ENCODE measurements around the gene SESTD1.

SESTD1 gene

GRCh38 chr2:179263015-179263414, 1.6 kb downstream of the SESTD1 start:
- Histone ChIP-seq H3K9ac (ENCODE audit: low read length) (peak overlapping the region; percentile 73), H3K27me3 (ENCODE audit: control insufficient read depth, insufficient read depth, low read length) (no peaks in the 10 kb centered on the region), H3K4me3 (ENCODE audit: low read length) (peak overlapping the region; percentile 40), H3K9me3 (ENCODE audit: control insufficient read depth, low read length) (no peaks in the 10 kb centered on the region), H3K4me1 (ENCODE audit: control insufficient read depth, insufficient read depth, low read length) (peaks cover 6% of the 10 kb centered on the region), H3K36me3 (ENCODE audit: control insufficient read depth, insufficient read depth, low read length) (no peaks in the 10 kb centered on the region)

GRCh38 chr2:179262077-179262660, 2.5 kb downstream of the SESTD1 start:
- no peak overlapping the region for H3K9ac ChIP-seq (ENCODE audit: low read length)
- H3K4me1 ChIP-seq (ENCODE audit: control insufficient read depth, insufficient read depth, low read length), result peaks cover 6% of the 10 kb centered on the region
- no peaks in the 10 kb centered on the region for H3K9me3 ChIP-seq (ENCODE audit: control insufficient read depth, low read length)
- no peaks in the 10 kb centered on the region for H3K27me3 ChIP-seq (ENCODE audit: control insufficient read depth, insufficient read depth, low read length)
- no peaks in the 10 kb centered on the region for H3K36me3 ChIP-seq (ENCODE audit: control insufficient read depth, insufficient read depth, low read length)
- H3K4me3 ChIP-seq (ENCODE audit: low read length), result no peak overlapping the region

GRCh38 chr2:179261151-179261825, 3.3 kb downstream of the SESTD1 start:
- peaks cover 6% of the 10 kb centered on the region for H3K4me1 ChIP-seq (ENCODE audit: control insufficient read depth, insufficient read depth, low read length)
- no peaks in the 10 kb centered on the region for H3K9me3 ChIP-seq (ENCODE audit: control insufficient read depth, low read length)
- H3K9ac ChIP-seq (ENCODE audit: low read length), result no peak overlapping the region
- no peak overlapping the region for H3K4me3 ChIP-seq (ENCODE audit: low read length)
- H3K27me3 ChIP-seq (ENCODE audit: control insufficient read depth, insufficient read depth, low read length), result no peaks in the 10 kb centered on the region
- H3K36me3 ChIP-seq (ENCODE audit: control insufficient read depth, insufficient read depth, low read length), result no peaks in the 10 kb centered on the region

GRCh38 chr2:179260224-179260623, 4.4 kb downstream of the SESTD1 start:
- no peaks in the 10 kb centered on the region for H3K9me3 ChIP-seq (ENCODE audit: control insufficient read depth, low read length)

GRCh38 chr2:179255129-179255528, 9.5 kb downstream of the SESTD1 start:
- Histone ChIP-seq H3K9me3 (ENCODE audit: control insufficient read depth, low read length) (no peaks in the 10 kb centered on the region), H3K9ac (ENCODE audit: low read length) (no peak overlapping the region), H3K36me3 (ENCODE audit: control insufficient read depth, insufficient read depth, low read length) (no peaks in the 10 kb centered on the region), H3K27me3 (ENCODE audit: control insufficient read depth, insufficient read depth, low read length) (no peaks in the 10 kb centered on the region), H3K4me3 (ENCODE audit: low read length) (no peak overlapping the region), H3K4me1 (ENCODE audit: control insufficient read depth, insufficient read depth, low read length) (no peaks in the 10 kb centered on the region)

More at GRCh38 chr2:179260224-179260623, 4.4 kb downstream of the SESTD1 start:
- no peaks in the 10 kb centered on the region for H3K36me3 ChIP-seq (ENCODE audit: control insufficient read depth, insufficient read depth, low read length)
- no peak overlapping the region for H3K4me3 ChIP-seq (ENCODE audit: low read length)
- H3K27me3 ChIP-seq (ENCODE audit: control insufficient read depth, insufficient read depth, low read length), result no peaks in the 10 kb centered on the region
- H3K9ac ChIP-seq (ENCODE audit: low read length), result no peak overlapping the region
- peaks cover 5% of the 10 kb centered on the region for H3K4me1 ChIP-seq (ENCODE audit: control insufficient read depth, insufficient read depth, low read length)

- Histone ChIP-seq H3K27me3 (ENCODE audit: control insufficient read depth, insufficient read depth, low read length) (no peaks in the 10 kb centered on the region), H3K4me1 (ENCODE audit: control insufficient read depth, insufficient read depth, low read length) (no peaks in the 10 kb centered on the region), H3K4me3 (ENCODE audit: low read length) (no peak overlapping the region), H3K36me3 (ENCODE audit: control insufficient read depth, insufficient read depth, low read length) (no peaks in the 10 kb centered on the region), H3K9me3 (ENCODE audit: control insufficient read depth, low read length) (no peaks in the 10 kb centered on the region), H3K9ac (ENCODE audit: low read length) (no peak overlapping the region)
These were observed 11.4 kb downstream of the SESTD1 start for GRCh38 chr2:179253226-179253625.

GRCh38 chr2:179252423-179252822, 12.2 kb downstream of the SESTD1 start:
- H3K4me3 ChIP-seq (ENCODE audit: low read length), result no peak overlapping the region
- H3K9me3 ChIP-seq (ENCODE audit: control insufficient read depth, low read length), result no peaks in the 10 kb centered on the region
- no peaks in the 10 kb centered on the region for H3K36me3 ChIP-seq (ENCODE audit: control insufficient read depth, insufficient read depth, low read length)
- H3K4me1 ChIP-seq (ENCODE audit: control insufficient read depth, insufficient read depth, low read length), result peaks cover 3% of the 10 kb centered on the region
- no peak overlapping the region for H3K9ac ChIP-seq (ENCODE audit: low read length)
- no peaks in the 10 kb centered on the region for H3K27me3 ChIP-seq (ENCODE audit: control insufficient read depth, insufficient read depth, low read length)

GRCh38 chr2:179251870-179252269, 12.8 kb downstream of the SESTD1 start:
- peaks cover 4% of the 10 kb centered on the region for H3K4me1 ChIP-seq (ENCODE audit: control insufficient read depth, insufficient read depth, low read length)
- no peak overlapping the region for H3K9ac ChIP-seq (ENCODE audit: low read length)

GRCh38 chr2:179250848-179251504, 13.7 kb downstream of the SESTD1 start:
- Histone ChIP-seq H3K4me3 (ENCODE audit: low read length) (no peak overlapping the region), H3K27me3 (ENCODE audit: control insufficient read depth, insufficient read depth, low read length) (no peaks in the 10 kb centered on the region), H3K4me1 (ENCODE audit: control insufficient read depth, insufficient read depth, low read length) (peaks cover 4% of the 10 kb centered on the region), H3K36me3 (ENCODE audit: control insufficient read depth, insufficient read depth, low read length) (no peaks in the 10 kb centered on the region), H3K9ac (ENCODE audit: low read length) (no peak overlapping the region), H3K9me3 (ENCODE audit: control insufficient read depth, low read length) (no peaks in the 10 kb centered on the region)

More at GRCh38 chr2:179251870-179252269, 12.8 kb downstream of the SESTD1 start:
- H3K4me3 ChIP-seq (ENCODE audit: low read length), result no peak overlapping the region
- no peaks in the 10 kb centered on the region for H3K9me3 ChIP-seq (ENCODE audit: control insufficient read depth, low read length)
- no peaks in the 10 kb centered on the region for H3K36me3 ChIP-seq (ENCODE audit: control insufficient read depth, insufficient read depth, low read length)
- no peaks in the 10 kb centered on the region for H3K27me3 ChIP-seq (ENCODE audit: control insufficient read depth, insufficient read depth, low read length)

- H3K9me3 ChIP-seq (ENCODE audit: control insufficient read depth, low read length), result no peaks in the 10 kb centered on the region
- H3K9ac ChIP-seq (ENCODE audit: low read length), result no peak overlapping the region
- no peaks in the 10 kb centered on the region for H3K36me3 ChIP-seq (ENCODE audit: control insufficient read depth, insufficient read depth, low read length)
- H3K27me3 ChIP-seq (ENCODE audit: control insufficient read depth, insufficient read depth, low read length), result no peaks in the 10 kb centered on the region
- H3K4me1 ChIP-seq (ENCODE audit: control insufficient read depth, insufficient read depth, low read length), result peaks cover 4% of the 10 kb centered on the region
- H3K4me3 ChIP-seq (ENCODE audit: low read length), result no peak overlapping the region
These were observed 14.5 kb downstream of the SESTD1 start for GRCh38 chr2:179250095-179250494.

GRCh38 chr2:179248024-179248348, 16.6 kb downstream of the SESTD1 start:
- no peak overlapping the region for H3K4me3 ChIP-seq (ENCODE audit: low read length)
- no peak overlapping the region for H3K9ac ChIP-seq (ENCODE audit: low read length)
- H3K27me3 ChIP-seq (ENCODE audit: control insufficient read depth, insufficient read depth, low read length), result no peaks in the 10 kb centered on the region
- no peaks in the 10 kb centered on the region for H3K36me3 ChIP-seq (ENCODE audit: control insufficient read depth, insufficient read depth, low read length)
- no peaks in the 10 kb centered on the region for H3K9me3 ChIP-seq (ENCODE audit: control insufficient read depth, low read length)
- peaks cover 4% of the 10 kb centered on the region for H3K4me1 ChIP-seq (ENCODE audit: control insufficient read depth, insufficient read depth, low read length)

GRCh38 chr2:179247318-179248023, 17.2 kb downstream of the SESTD1 start:
- Histone ChIP-seq H3K4me1 (ENCODE audit: control insufficient read depth, insufficient read depth, low read length) (peaks cover 4% of the 10 kb centered on the region), H3K4me3 (ENCODE audit: low read length) (no peak overlapping the region), H3K9me3 (ENCODE audit: control insufficient read depth, low read length) (no peaks in the 10 kb centered on the region), H3K27me3 (ENCODE audit: control insufficient read depth, insufficient read depth, low read length) (no peaks in the 10 kb centered on the region), H3K9ac (ENCODE audit: low read length) (no peak overlapping the region), H3K36me3 (ENCODE audit: control insufficient read depth, insufficient read depth, low read length) (no peaks in the 10 kb centered on the region)

Data from mucosa of stomach (tissue), 1 donor.